Uterus (tissue), 4 donors: ENCODE measurements around the gene SRPX. TPM values are rescaled to one million over a fixed set of nuclear protein-coding genes. Genes with fewer than 3 reads are reported as not detected.

Experiments used
- DNase-seq, 2 donors: peaks; one replicate each; pipeline ENCODE4 v3.0.0-alpha.2; 2019 to 2020
- H3K27ac ChIP-seq, 2 donors: fragments of 200-600 bp; sonication (generic); 1 replicate in 1 of 2; 2 replicates in 1 of 2; pipeline ENCODE4 v1.5.1; 2016 to 2018
- H3K27me3 ChIP-seq, 2 donors: fragments of 200-600 bp; sonication (generic); one replicate each; pipeline ENCODE4 v1.5.1; 2018 to 2019; ENCODE audit warnings: control low read depth in 1 of 2
- H3K36me3 ChIP-seq, 2 donors: fragments of 200-600 bp; sonication (generic); one replicate each; pipeline ENCODE4 v1.5.1; 2019; ENCODE audit warnings: control low read depth in 1 of 2
- H3K4me1 ChIP-seq, 2 donors: fragments of 200-600 bp; sonication (generic); one replicate each; pipeline ENCODE4 v1.5.1; 2018 to 2019; ENCODE audit warnings: control low read depth in 1 of 2
- H3K4me3 ChIP-seq, 2 donors: fragments of 200-600 bp; sonication (generic); 1 replicate in 1 of 2; 2 replicates in 1 of 2; pipeline ENCODE4 v1.5.1; 2018 to 2019; ENCODE audit warnings: mild to moderate bottlenecking in 1 of 2
- H3K9me3 ChIP-seq, 2 donors: fragments of 200-600 bp; sonication (generic); one replicate each; pipeline ENCODE4 v1.5.1; 2019; ENCODE audit warnings: control low read depth in 1 of 2
- POLR2A ChIP-seq, 2 donors: fragments of 450-650 bp; IDR thresholded peaks; one replicate each; pipeline ENCODE4 v1.6.1; 2016; ENCODE audit warnings: antibody characterized with exemption in 2 of 2, mild to moderate bottlenecking in 1 of 2, moderate library complexity in 1 of 2
- intact Hi-C: fragments of 100-400 bp; cut with DNase I; formaldehyde crosslinking; loops from one replicate; pipeline ENCODE4 v1.15.1; 2023; ENCODE audit warnings: low total_unique reads
- total RNA-seq, 4 donors: library from RNA; depleted of rRNA in 3 of 4; stranded (reverse); fragments of >200 nt in 3 of 4; gene quantifications; one replicate each; pipeline versions ENCODE4 v1.1.0 to v1.2.4, GENCODE V29; 2014 to 2023
- TF ChIP-seq, protein P1 (sequence below), 4 experiments: fragments of 200-600 bp in 2 of 4; fragments of 450-650 bp in 2 of 4; sonication (generic) in 2 of 4; IDR thresholded peaks; one replicate each; pipeline ENCODE4 v1.5.1; 2016 to 2019; ENCODE audit warnings: antibody characterized with exemption in 4 of 4, mild to moderate bottlenecking in 2 of 4, moderate library complexity in 1 of 4
- donor health status: DM: yes; HTN: yes; CAD: no.

Gene SRPX
- total RNA-seq, 4 donors from 2014 or later = 62.7 to 141 (median 99.5) TPM

DNA sequence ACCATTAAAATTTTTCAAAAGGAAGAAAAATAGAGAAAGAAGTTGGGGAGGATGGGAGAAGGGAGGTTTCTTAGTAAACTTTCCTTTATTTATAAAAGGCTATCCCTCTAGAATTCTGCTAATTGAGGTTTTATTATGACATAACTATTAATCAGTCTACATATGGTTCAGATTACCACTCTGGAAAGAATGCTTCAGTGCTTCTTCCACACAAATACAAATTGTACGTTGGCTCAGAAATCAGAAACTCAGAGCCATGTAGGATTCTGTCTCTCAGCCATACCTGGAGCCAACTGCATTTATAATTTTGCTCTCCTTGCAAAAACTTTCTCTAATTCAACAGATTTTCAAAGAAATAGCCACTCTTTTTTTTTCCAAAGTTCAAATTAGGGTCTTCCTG lies 37.1 kb downstream of the SRPX start:
- Histone ChIP-seq H3K27ac (no peak overlapping the region), H3K4me3 (no peak overlapping the region), H3K9me3 (no peaks in the 10 kb centered on the region), H3K36me3 (no peaks in the 10 kb centered on the region), H3K4me1 (no peaks in the 10 kb centered on the region), H3K27me3 (no peaks in the 10 kb centered on the region)
- no peak for DNase-seq
- intact Hi-C loops = no loop called here
- TF ChIP-seq, protein P1, sequence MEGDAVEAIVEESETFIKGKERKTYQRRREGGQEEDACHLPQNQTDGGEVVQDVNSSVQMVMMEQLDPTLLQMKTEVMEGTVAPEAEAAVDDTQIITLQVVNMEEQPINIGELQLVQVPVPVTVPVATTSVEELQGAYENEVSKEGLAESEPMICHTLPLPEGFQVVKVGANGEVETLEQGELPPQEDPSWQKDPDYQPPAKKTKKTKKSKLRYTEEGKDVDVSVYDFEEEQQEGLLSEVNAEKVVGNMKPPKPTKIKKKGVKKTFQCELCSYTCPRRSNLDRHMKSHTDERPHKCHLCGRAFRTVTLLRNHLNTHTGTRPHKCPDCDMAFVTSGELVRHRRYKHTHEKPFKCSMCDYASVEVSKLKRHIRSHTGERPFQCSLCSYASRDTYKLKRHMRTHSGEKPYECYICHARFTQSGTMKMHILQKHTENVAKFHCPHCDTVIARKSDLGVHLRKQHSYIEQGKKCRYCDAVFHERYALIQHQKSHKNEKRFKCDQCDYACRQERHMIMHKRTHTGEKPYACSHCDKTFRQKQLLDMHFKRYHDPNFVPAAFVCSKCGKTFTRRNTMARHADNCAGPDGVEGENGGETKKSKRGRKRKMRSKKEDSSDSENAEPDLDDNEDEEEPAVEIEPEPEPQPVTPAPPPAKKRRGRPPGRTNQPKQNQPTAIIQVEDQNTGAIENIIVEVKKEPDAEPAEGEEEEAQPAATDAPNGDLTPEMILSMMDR (IDR thresholded peaks at IDR 0.05) = no peak
- no peak for TF ChIP-seq POLR2A (IDR thresholded peaks at IDR 0.05)

DNA sequence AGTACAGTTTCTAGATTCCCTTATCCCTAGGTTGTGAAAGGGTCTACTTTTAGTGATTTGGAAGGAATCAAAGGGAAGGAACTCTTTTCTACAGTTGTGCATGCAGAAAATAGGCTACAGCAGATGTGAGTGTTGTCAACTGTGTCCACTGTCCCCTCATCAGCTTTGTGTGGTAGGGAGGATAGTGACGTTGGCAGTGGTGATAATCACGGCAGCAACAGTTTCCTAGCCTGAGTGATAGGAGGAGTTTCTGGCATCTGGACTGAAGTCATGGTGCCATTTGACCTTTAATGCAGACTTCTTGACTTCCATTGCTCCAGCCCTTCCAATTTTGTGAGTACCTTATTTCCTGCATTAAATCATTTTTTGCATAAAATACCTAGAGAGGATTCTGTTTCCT lies 39.3 kb downstream of the SRPX start:
- Histone ChIP-seq H3K9me3 (no peaks in the 10 kb centered on the region), H3K36me3 (no peaks in the 10 kb centered on the region), H3K4me1 (no peaks in the 10 kb centered on the region), H3K27ac (no peak overlapping the region), H3K27me3 (no peaks in the 10 kb centered on the region), H3K4me3 (no peak overlapping the region)
- no peak for DNase-seq
- intact Hi-C loops = no loop called here
- TF ChIP-seq, protein P1 (IDR thresholded peaks at IDR 0.05) = no peak
- no peak for TF ChIP-seq POLR2A (IDR thresholded peaks at IDR 0.05)

DNA sequence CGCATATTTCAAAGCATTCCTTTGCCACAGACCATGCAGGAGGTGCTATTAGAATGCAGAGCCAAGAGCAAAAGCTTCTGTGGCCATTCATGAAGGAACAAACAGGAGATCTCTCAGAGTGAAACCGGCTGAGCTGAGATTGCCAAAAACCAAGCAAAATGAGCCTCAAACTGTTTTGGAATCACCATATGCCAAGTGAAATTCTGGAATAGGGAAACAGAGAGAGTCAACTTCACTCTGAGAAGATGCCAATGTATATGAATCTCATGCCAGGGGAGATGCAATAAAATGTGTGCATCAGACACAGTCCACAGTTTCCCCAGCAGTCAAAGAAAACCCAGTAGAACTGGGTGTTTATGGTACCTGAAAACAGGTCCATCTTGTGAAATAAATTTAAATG lies 42.3 kb downstream of the SRPX start:
- no peak for DNase-seq
- Histone ChIP-seq H3K36me3 (no peaks in the 10 kb centered on the region), H3K9me3 (no peaks in the 10 kb centered on the region), H3K4me1 (no peaks in the 10 kb centered on the region), H3K4me3 (no peak overlapping the region), H3K27me3 (no peaks in the 10 kb centered on the region), H3K27ac (no peak overlapping the region)
- intact Hi-C loops = no loop called here
- no peak for TF ChIP-seq POLR2A (IDR thresholded peaks at IDR 0.05)
- TF ChIP-seq, protein P1 (IDR thresholded peaks at IDR 0.05) = no peak

DNA sequence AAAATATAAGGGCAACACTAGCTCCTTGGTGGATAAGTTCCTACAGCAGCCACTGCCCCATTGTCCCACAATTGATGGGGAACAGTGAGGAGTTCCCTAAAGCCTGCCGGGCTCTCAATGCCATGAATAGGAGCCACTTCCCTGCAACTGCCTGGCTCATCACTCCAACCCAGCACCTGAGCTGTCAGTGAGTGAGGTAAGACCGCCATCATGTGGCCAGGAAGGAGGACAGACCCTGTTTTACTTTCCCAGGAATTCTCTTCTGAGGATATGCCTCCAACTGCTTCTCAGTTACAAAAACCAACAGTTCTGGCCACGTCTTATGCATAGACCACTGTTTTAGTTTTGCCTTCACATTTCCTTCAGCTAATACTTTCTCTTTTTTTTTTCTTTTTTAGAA lies 45.5 kb downstream of the SRPX start:
- TF ChIP-seq, protein P1 (IDR thresholded peaks at IDR 0.05) = peak; percentile 11 to 38 (median 30)
- TF ChIP-seq POLR2A (IDR thresholded peaks at IDR 0.05) = no peak
- H3K4me3 ChIP-seq = no peak overlapping the region
- no peak overlapping the region for H3K27ac ChIP-seq
- H3K4me1 ChIP-seq = no peaks in the 10 kb centered on the region
- no peaks in the 10 kb centered on the region for H3K9me3 ChIP-seq
- H3K36me3 ChIP-seq = no peaks in the 10 kb centered on the region
- no peak for DNase-seq
- no peaks in the 10 kb centered on the region for H3K27me3 ChIP-seq
- intact Hi-C loops = no loop called here

DNA sequence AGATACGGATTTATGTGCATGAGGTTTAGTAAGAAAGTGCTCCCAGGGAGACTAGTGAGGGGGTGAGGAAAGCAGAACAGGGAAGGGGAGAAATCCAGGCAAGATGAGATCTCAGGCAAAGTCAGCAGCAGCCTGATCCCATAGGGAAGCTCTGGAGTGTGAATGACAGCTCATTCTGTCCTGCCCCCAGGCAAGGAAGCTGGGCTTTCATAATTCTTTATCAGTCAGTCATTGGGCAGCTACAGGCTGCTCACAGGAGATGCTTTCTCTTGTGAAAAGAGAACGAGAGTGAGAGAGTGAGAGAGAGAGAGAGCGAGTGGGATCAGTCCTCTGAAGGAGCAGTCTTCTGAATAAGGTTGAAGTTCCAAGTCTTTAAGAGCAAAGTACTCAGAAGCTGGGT lies 48.1 kb downstream of the SRPX start:
- Histone ChIP-seq H3K4me3 (no peak overlapping the region), H3K27me3 (no peaks in the 10 kb centered on the region), H3K4me1 (no peaks in the 10 kb centered on the region), H3K27ac (no peak overlapping the region), H3K9me3 (no peaks in the 10 kb centered on the region), H3K36me3 (no peaks in the 10 kb centered on the region)
- TF ChIP-seq, protein P1 (IDR thresholded peaks at IDR 0.05) = no peak
- no peak for TF ChIP-seq POLR2A (IDR thresholded peaks at IDR 0.05)
- intact Hi-C loops = no loop called here
- no peak for DNase-seq
